GM23338 (cell line): Measurements from ENCODE around the gene RIPOR3. TPM values are rescaled to one million over a fixed set of nuclear protein-coding genes. Genes with fewer than 3 reads are reported as not detected.

Experiments
- ATAC-seq: fragments of 200-7000 bp; cut with Tn5 transposase; 3 replicates; pipeline ENCODE4 v1.9.1; 2020
- DNase-seq: peaks from one replicate; pipeline ENCODE4 v3.0.0-alpha.2; 2015; ENCODE audit warnings: low spot score
- H2AFZ ChIP-seq: fragments of 200-600 bp; sonication (generic); 2 replicates; pipeline ENCODE4 v1.8.0; 2016; ENCODE audit warnings: antibody characterized with exemption, mild to moderate bottlenecking, moderate library complexity
- H3F3A ChIP-seq: fragments of 200-600 bp; sonication (generic); replicated peaks from 2 replicates; pipeline ENCODE4 v1.8.0; 2017; ENCODE audit warnings: antibody characterized with exemption, mixed run types, low read depth
- H3K27ac ChIP-seq: fragments of 200-600 bp; sonication (generic); 2 replicates; pipeline ENCODE4 v1.6.1; 2016; ENCODE audit warnings: low read depth
- H3K27me3 ChIP-seq: fragments of 200-600 bp; sonication (generic); 2 replicates; pipeline ENCODE4 v1.8.0; 2016; ENCODE audit warnings: mild to moderate bottlenecking, mixed run types, moderate library complexity; ENCODE audit not compliant: insufficient read depth
- H3K36me3 ChIP-seq: fragments of 200-600 bp; sonication (generic); 2 replicates; pipeline ENCODE4 v1.8.0; 2016; ENCODE audit warnings: mild to moderate bottlenecking; ENCODE audit not compliant: insufficient read depth
- H3K4me1 ChIP-seq: fragments of 200-600 bp; sonication (generic); 2 replicates; pipeline ENCODE4 v1.8.0; 2016; ENCODE audit warnings: mild to moderate bottlenecking, moderate library complexity; ENCODE audit not compliant: insufficient read depth
- H3K4me2 ChIP-seq: fragments of 200-600 bp; sonication (generic); 2 replicates; pipeline ENCODE4 v1.7.1; 2017; ENCODE audit warnings: mixed run types
- H3K4me3 ChIP-seq: fragments of 200-600 bp; sonication (generic); 2 replicates; pipeline ENCODE4 v1.6.1; 2016; ENCODE audit warnings: mixed run types
- H3K79me2 ChIP-seq: fragments of 200-600 bp; sonication (generic); replicated peaks from 2 replicates; pipeline ENCODE4 v1.8.0; 2017; ENCODE audit warnings: mild to moderate bottlenecking; ENCODE audit not compliant: insufficient read depth
- H3K9me2 ChIP-seq: fragments of 200-600 bp; sonication (generic); 2 replicates; pipeline ENCODE4 v1.8.0; 2017; ENCODE audit not compliant: insufficient read depth
- H4K20me1 ChIP-seq: fragments of 200-600 bp; sonication (generic); replicated peaks from 2 replicates; pipeline ENCODE4 v1.8.0; 2017; ENCODE audit warnings: mild to moderate bottlenecking; ENCODE audit not compliant: insufficient read depth
- H3K27ac Mint-ChIP-seq: 2 replicates; pipeline ENCODE4 v1.8.0; 2020; ENCODE audit warnings: inconsistent platforms, mild to moderate bottlenecking, moderate library complexity, mixed read lengths
- H3K27me3 Mint-ChIP-seq: 3 replicates; pipeline ENCODE4 v1.8.0; 2022; ENCODE audit warnings: low read depth, mild to moderate bottlenecking, moderate library complexity, mixed read lengths, inconsistent platforms; ENCODE audit not compliant: insufficient read depth, poor library complexity
- H3K36me3 Mint-ChIP-seq: 3 replicates; pipeline ENCODE4 v1.8.0; 2021; ENCODE audit warnings: low read depth, mild to moderate bottlenecking, inconsistent platforms, moderate library complexity, mixed read lengths
- H3K4me1 Mint-ChIP-seq: 3 replicates; pipeline ENCODE4 v1.8.0; 2020; ENCODE audit warnings: mild to moderate bottlenecking, inconsistent platforms, mixed read lengths
- H3K4me3 Mint-ChIP-seq: 3 replicates; pipeline ENCODE4 v1.8.0; 2021; ENCODE audit warnings: moderate library complexity, mild to moderate bottlenecking, inconsistent platforms, mixed read lengths
- H3K9me3 Mint-ChIP-seq: 3 replicates; pipeline ENCODE4 v1.8.0; 2020; ENCODE audit warnings: moderate library complexity, mild to moderate bottlenecking, inconsistent platforms, mixed read lengths
- ETS1 ChIP-seq: IDR thresholded peaks from 2 replicates; pipeline ENCODE4 v1.6.1; 2016; ENCODE audit warnings: antibody characterized with exemption
- EZH2 ChIP-seq: fragments of 200-600 bp; sonication (generic); IDR thresholded peaks from one replicate; pipeline ENCODE4 v1.8.0; 2017; ENCODE audit warnings: antibody characterized with exemption, mild to moderate bottlenecking, low read depth; ENCODE audit not compliant: unreplicated experiment
- EZH2phosphoT487 ChIP-seq: fragments of 200-600 bp; sonication (generic); IDR thresholded peaks from one replicate; pipeline ENCODE4 v1.8.1; 2018; ENCODE audit warnings: antibody characterized with exemption; ENCODE audit not compliant: unreplicated experiment
- NANOG ChIP-seq: IDR thresholded peaks from 2 replicates; pipeline ENCODE4 v1.6.1; 2016; ENCODE audit warnings: antibody characterized with exemption, borderline replicate concordance
- polyA plus RNA-seq: library from polyadenylated mRNA; unstranded; fragments of >200 nt; fragmentation: Nextera tagmentation; extraction: Ambion mirVana; gene quantifications from 2 replicates; pipeline ENCODE4 v1.2.1, GENCODE V29; 2016
- total RNA-seq: library from RNA; depleted of rRNA; stranded (reverse); fragments of >200 nt; shearing (Covaris generic); gene quantifications from 2 replicates; pipeline ENCODE4 v1.2.3, GENCODE V29; 2014
- TF ChIP-seq, protein P1 (sequence below), 2 experiments: fragments of 200-600 bp in 1 of 2; sonication (generic) in 1 of 2; conservative IDR thresholded peaks; 2 replicates each; pipeline versions ENCODE4 v1.5.1 to v1.6.1; 2016 to 2017; ENCODE audit warnings: antibody characterized with exemption in 2 of 2, low read depth in 2 of 2, mild to moderate bottlenecking in 2 of 2, moderate library complexity in 1 of 2

The RIPOR3 gene
- total and polyA plus RNA-seq, 2 experiments from 2014 or later: 4.9 to 6.3 TPM

DNA sequence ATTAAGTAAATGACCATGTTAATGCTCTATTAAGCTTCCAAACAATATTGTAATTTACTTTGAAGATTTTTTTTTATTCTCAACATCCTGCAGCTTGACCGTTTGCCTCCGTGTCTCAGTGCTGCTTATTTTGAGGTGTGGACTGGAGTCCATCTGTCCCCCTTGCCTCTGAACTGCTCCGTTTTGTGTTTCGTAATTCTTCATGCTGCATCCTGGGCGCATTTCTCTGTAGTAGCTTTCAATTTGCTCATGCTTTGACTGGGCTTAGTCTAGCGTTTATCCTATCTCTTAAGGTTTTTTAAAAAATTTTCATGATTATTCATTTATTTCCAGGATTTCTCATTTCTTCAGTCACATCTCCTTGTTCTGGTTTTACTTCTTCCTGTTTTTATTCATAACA is 143.4 kb downstream of the RIPOR3 start:
- Histone ChIP-seq H3K79me2 (peaks cover 61% of the 10 kb centered on the region), H3F3A (no peaks in the 10 kb centered on the region), H3K4me2 (no peak overlapping the region), H3K36me3 (no peaks in the 10 kb centered on the region; the same call in 1 of the 2 replicates), H4K20me1 (peaks cover 9% of the 10 kb centered on the region; the same call in 1 of the 2 replicates), H3K4me1 (no peaks in the 10 kb centered on the region), H3K27me3 (no peaks in the 10 kb centered on the region), H3K27ac (0 out of 2 replicates have a peak overlapping the region, but pooled peaks have one; percentile 27), H3K4me3 (no peak overlapping the region), H2AFZ (no peak overlapping the region), H3K9me2 (no peaks in the 10 kb centered on the region)
- DNase-seq (no peak), ATAC-seq (no peak)
- no peaks in the 10 kb centered on the region for H3K9me3 Mint-ChIP-seq
- H3K4me3 Mint-ChIP-seq: no peak overlapping the region
- H3K27me3 Mint-ChIP-seq: no peaks in the 10 kb centered on the region
- no peak overlapping the region for H3K27ac Mint-ChIP-seq
- TF ChIP-seq NANOG (no peak), EZH2phosphoT487 (no peak), EZH2 (no peak)
- TF ChIP-seq, protein P1, sequence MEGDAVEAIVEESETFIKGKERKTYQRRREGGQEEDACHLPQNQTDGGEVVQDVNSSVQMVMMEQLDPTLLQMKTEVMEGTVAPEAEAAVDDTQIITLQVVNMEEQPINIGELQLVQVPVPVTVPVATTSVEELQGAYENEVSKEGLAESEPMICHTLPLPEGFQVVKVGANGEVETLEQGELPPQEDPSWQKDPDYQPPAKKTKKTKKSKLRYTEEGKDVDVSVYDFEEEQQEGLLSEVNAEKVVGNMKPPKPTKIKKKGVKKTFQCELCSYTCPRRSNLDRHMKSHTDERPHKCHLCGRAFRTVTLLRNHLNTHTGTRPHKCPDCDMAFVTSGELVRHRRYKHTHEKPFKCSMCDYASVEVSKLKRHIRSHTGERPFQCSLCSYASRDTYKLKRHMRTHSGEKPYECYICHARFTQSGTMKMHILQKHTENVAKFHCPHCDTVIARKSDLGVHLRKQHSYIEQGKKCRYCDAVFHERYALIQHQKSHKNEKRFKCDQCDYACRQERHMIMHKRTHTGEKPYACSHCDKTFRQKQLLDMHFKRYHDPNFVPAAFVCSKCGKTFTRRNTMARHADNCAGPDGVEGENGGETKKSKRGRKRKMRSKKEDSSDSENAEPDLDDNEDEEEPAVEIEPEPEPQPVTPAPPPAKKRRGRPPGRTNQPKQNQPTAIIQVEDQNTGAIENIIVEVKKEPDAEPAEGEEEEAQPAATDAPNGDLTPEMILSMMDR (conservative IDR thresholded peaks at IDR 0.05; ENCODE audit: low read depth in 2 of 2): no peak
- no peaks in the 10 kb centered on the region; the same call in 2 of the 3 replicates for H3K36me3 Mint-ChIP-seq
- peaks cover 5% of the 10 kb centered on the region for H3K4me1 Mint-ChIP-seq

- no peaks in the 10 kb centered on the region; the same call in 1 of the 2 replicates for H3K36me3 ChIP-seq
- Mint-ChIP-seq H3K36me3 (no peaks in the 10 kb centered on the region; the same call in 2 of the 3 replicates), H3K9me3 (no peaks in the 10 kb centered on the region), H3K4me1 (peaks cover 5% of the 10 kb centered on the region), H3K27ac (no peak overlapping the region), H3K27me3 (no peaks in the 10 kb centered on the region), H3K4me3 (no peak overlapping the region)
- DNase-seq: no peak
- peaks cover 7% of the 10 kb centered on the region; the same call in 1 of the 2 replicates for H4K20me1 ChIP-seq
- H3K27ac ChIP-seq: no peak overlapping the region
- no peak for ATAC-seq
- H2AFZ ChIP-seq: no peak overlapping the region
- no peak overlapping the region for H3K4me3 ChIP-seq
- TF ChIP-seq ETS1: no peak
- TF ChIP-seq, protein P1 (conservative IDR thresholded peaks at IDR 0.05; ENCODE audit: low read depth in 2 of 2): no peak
- no peaks in the 10 kb centered on the region for H3F3A ChIP-seq
- H3K4me1 ChIP-seq: no peaks in the 10 kb centered on the region
- H3K4me2 ChIP-seq: no peak overlapping the region
- peaks cover 66% of the 10 kb centered on the region for H3K79me2 ChIP-seq
- no peaks in the 10 kb centered on the region for H3K27me3 ChIP-seq
- no peaks in the 10 kb centered on the region for H3K9me2 ChIP-seq
Measured at GRCh38 chr20:50546729-50547314, 144.5 kb downstream of the RIPOR3 start.
